ENCODE measurements around the gene ARMC6.
"Not testable (repeated sequence)": the region's sequence is repeated elsewhere in the genome, so short reads cannot be mapped to it uniquely, and the experiment has no call there.

Gene ARMC6

DNA sequence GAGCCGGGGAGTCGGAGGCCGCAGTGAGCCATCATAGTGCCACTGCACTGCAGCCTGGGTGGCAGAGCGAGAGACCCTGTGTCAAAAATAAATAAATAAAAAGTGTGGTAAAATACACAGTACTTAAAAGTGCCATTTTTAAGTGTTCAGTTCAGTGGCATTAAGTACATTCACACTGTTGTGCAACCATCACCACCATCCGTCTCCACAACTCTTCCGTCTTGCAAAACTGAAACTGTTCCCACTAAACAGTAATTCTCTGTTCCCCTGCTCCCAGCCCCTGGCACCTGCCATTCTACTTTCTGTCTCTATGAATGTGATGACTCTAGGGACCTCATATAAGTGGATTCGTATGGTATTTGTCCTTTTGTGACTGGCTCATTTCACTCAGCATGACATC is 43.7 kb downstream of the ARMC6 start:
- DNase-seq, result no peak

GRCh38 chr19:19078801-19079200 is 45.4 kb downstream of the ARMC6 start:
- DNase-seq, result no peak

DNA sequence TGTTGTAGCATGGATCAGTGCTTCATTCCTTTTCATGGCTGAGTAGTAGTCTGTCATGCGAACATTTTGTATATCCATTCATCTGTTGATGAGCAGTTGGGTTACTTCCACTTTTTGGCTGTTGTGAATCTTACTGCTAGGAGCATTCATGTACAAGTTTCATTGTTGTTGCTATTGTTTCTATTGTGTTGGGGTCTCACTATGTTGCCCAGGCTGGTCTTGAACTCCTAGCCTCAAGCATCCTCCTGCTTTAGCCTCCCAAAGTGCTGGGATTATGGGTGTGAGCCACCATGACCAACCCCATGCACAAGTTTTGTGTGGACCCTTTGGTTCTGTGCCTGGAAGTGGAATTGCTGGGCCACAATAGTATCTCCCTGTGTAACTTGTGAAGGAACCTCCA is 46.2 kb downstream of the ARMC6 start:
- no peak for DNase-seq

DNA sequence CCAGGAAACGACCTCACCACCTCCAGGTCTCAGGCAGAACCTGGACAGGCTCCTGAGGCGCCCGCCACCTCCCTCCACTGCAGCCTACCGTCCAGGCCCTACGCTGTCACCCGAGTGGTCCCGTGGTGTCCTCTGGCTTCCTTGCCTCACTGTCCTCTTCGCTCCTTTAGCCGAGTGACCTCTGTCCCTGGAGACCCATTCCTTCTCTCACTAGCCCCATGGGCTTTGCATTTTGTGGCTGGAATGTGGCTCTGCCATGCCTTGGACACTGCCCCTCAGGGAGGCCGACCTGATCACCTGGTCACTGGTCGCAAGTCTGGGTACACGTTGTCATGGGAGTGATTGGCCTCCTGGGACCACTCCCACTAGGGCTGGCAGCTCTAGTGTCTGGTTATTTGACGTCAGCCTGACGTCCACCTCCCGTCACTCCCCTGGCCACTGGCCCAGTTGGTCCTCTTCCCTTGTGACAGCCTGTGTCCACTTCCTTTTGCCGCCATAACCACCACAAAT is 48.3 kb downstream of the ARMC6 start:
- no peak for DNase-seq

GRCh38 chr19:19083413-19084178 is 50.2 kb downstream of the ARMC6 start:
- no peak for DNase-seq

- DNase-seq, result no peak
These were observed 54.3 kb downstream of the ARMC6 start for GRCh38 chr19:19087676-19088075.

DNA sequence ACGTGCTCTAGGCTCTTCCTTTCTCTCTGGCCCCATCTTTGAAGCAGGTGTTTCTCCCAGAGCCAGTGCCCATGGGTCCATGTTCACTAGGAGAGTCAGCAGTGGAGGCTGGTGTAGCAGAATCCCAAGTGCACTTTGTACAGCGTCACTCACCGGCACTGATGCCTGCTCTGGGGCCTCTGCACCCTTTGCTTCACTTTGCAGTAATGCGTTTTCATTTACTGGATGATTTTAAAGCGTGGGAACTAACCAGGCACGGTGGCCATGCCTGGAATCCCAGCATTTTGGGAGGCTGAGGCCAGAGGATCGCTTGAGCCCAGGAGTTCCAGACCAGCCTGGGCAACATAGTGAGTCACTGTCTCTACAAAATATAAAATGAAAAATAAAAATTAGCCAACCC is 61.1 kb downstream of the ARMC6 start:
- DNase-seq, result no peak

DNA sequence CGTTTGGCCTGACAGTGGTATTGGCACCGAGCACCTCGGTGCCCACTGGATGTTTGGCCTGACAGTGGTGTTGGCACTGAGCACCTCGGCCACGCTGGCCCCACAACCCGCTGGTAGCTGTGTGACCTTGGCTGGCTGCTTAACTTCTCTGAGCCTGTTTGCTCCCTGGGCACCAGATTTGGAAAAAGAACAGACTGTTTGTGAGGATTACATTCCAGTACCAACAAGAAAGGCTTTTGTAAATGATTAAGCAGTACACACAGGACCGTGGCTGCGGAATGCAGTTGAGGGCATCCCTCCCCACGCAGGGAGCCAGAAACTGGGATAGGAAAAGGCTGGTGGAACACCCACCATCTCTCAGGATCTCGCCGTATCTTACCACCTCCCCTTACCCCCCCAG is 62.3 kb downstream of the ARMC6 start:
- no peak for DNase-seq

GRCh38 chr19:19096641-19097627 is 63.5 kb downstream of the ARMC6 start:
- DNase-seq, result no peak

DNA sequence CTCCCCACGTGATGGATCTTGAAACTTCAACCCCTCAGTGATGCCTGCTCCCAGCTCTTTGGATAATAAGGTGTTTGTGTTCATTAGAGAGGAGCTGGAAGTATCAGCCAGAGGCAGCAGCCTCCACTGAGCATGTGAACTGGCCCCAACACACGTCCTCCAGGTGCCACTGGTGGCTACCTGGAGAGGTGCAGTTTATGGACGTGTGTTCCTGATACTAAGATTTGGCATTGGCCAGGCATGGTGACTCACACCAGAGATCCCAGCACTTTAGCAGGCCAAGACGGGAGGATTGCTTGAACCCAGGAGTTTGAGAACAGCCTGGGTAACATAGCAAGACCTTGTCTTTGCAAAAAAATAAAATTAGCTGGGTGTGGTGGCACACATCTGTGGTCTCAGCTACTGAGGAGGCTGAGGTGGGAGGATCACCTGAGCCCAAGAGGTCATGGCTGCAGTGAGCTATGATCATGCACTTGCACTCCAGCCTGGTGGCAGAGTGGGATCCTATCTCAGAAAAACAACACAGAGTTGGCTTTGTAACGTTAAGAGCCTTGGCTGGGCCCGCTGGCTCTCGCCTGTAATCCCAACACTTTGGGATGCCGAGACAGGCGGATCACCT is 64.8 kb downstream of the ARMC6 start:
- no peak for DNase-seq

GRCh38 chr19:19098703-19099632 is 65.6 kb downstream of the ARMC6 start:
- DNase-seq, result no peak

DNA sequence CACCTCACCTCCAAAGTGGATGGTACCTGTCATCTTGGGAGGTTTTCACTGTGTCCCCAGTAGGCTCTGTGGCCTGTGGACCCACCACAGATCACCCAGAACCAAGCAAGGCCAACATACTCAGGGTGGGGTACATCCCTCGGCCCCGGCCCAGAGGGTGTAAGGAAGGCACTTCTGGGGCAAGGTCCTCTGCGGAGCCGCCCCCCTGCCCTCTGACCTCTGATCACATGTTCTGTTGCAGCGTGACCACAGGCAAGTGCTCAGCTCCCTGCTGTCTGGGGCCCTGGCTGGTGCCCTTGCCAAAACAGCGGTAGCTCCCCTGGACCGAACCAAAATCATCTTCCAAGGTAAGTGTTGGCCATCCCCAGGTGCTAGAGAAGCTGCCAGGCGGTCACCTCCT is 68.1 kb downstream of the ARMC6 start:
- DNase-seq, result no peak

DNA sequence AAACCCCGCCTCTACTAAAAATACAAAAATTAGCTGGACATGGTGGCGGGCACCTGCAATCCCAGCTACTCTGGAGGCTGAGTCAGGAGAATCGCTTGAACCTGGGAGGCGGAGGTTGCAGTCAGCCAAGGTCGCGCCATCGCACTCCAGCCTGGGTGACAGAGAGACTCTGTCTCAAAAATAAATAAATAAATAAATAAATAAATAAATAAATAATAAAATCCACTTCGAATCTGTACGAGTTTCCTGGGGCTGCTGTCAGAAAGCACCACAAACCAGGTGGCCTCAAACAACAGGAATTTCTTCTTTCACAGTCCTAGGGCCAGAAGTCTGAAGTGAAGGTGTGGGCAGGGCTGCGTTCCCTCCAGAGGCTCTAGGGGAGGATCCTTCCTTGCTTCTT is 69.2 kb downstream of the ARMC6 start:
- not testable (repeated sequence) for DNase-seq

GRCh38 chr19:19103167-19103566 is 69.8 kb downstream of the ARMC6 start:
- DNase-seq, result no peak

DNA sequence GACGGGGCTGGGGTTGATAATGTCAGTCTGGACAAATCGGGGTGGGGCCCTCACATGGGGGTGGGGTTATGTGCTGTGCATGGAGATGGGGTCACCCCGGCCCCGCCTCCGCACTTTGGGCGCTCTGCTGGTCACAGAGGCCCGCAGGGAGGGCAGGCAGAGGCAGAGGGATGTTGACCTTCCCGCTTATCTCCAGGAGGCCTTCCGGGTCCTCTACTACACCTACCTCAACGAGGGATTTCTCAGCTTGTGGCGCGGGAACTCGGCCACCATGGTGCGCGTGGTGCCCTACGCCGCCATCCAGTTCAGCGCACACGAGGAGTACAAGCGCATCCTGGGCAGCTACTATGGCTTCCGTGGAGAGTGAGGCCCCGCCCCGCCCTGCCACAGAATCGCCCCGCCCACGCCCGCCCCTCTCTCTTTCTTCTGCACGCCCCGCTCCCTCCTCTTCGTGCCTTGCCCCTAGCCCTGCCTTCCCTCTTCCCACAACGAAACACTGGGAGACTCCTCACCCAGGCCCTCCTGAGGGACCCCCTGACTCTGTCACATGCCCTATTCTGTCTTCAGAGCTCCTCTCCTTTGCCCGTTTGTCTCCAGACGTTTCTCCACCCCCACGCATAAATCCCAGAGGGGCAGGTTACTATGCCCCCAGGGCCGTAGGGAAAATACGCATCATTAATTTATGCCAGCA is 72.1 kb downstream of the ARMC6 start:
- peak; percentile 69 for DNase-seq

- DNase-seq, result peak; percentile 21
These were observed 72.7 kb downstream of the ARMC6 start for GRCh38 chr19:19106056-19106551.

DNA sequence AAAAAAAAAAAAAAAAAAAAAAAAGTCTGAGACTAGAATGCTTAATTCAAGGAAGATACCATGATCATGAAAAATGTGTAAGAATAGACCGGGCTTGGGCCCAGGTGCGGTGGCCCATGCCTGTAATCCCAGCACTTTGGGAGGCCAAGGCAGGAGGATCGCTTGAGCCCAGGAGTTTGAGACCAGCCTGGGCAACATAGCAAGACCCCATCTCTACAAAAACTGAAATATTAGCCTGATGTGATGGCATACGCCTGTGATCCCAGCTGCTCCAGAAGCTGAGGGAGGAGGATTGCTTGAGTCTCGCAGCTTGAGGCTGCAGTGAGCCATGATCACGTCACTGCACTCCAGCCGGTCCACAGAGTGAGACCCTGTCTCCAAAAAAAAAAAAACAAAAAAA is 73.5 kb downstream of the ARMC6 start:
- DNase-seq, result not testable (repeated sequence)

GRCh38 chr19:19107654-19108053 is 74.3 kb downstream of the ARMC6 start:
- DNase-seq, result no peak
